HCT116 (cell line): Measurements from ENCODE around the gene APH1B. TPM values are rescaled to one million over a fixed set of nuclear protein-coding genes. Genes with fewer than 3 reads are reported as not detected.

ENCODE experiments used
- ATAC-seq: fragments of 200-7000 bp; cut with Tn5 transposase; 2 replicates; pipeline ENCODE4 v1.9.1; 2020; ENCODE audit warnings: mild to moderate bottlenecking, moderate library complexity
- BruUV-seq: library from RNA; stranded (reverse); fragments of 400-500 nt; replicated peaks from 2 replicates; lab custom pipeline; 2021; lab: Mats Ljungman, UMichigan
- CTCF ChIA-PET: fragments of 300-600 bp; sonication (Branson Sonifier 250); formaldehyde crosslinking; loops from one replicate; lab custom pipeline; 2021; ENCODE audit warnings: antibody characterized with exemption; lab: Charles Lee
- POLR2A ChIA-PET: fragments of 300-600, 350-600 bp; sonication (Branson Sonifier 250); formaldehyde crosslinking; loops from one replicate; lab custom pipeline; 2021; ENCODE audit warnings: antibody characterized with exemption; lab: Charles Lee
- RAD21 ChIA-PET, 2 experiments: fragments of 300-600 bp; sonication (Branson Sonifier 250); formaldehyde crosslinking; loops; one replicate each; lab custom pipeline; 2023; ENCODE audit warnings: low total read pairs in 2 of 2; ENCODE audit not compliant: uncharacterized antibody in 2 of 2, unreplicated experiment in 2 of 2, low non-redundant PET in 1 of 2; lab: Charles Lee
- DNase-seq: peaks from one replicate; pipeline ENCODE4 v3.0.0-alpha.2; 2010; ENCODE audit warnings: low read depth, low spot score
- H2AFZ ChIP-seq: fragments of 200-600 bp; shearing (Covaris generic), sonication (generic); 2 replicates; pipeline ENCODE4 v1.6.1; 2017; ENCODE audit warnings: low read depth, mixed run types, mixed read lengths, antibody characterized with exemption, low read length; ENCODE audit not compliant: poor library complexity, severe bottlenecking
- H3K27ac ChIP-seq: 2 replicates; pipeline ENCODE4 v1.5.1; 2012; ENCODE audit warnings: low read depth, low read length
- H3K27me3 ChIP-seq: fragments of 200-600 bp; sonication (generic); 2 replicates; pipeline ENCODE4 v1.6.1; 2016; ENCODE audit warnings: mixed run types, low read length, mixed read lengths; ENCODE audit not compliant: insufficient read depth
- H3K36me3 ChIP-seq, 2 experiments: fragments of 200-500 bp in 1 of 2; fragments of 200-600 bp in 1 of 2; sonication (Bioruptor generic) in 1 of 2; sonication (generic) in 1 of 2; 2 replicates each; pipeline versions ENCODE4 v1.5.1 to v1.6.1; 2014 to 2016; ENCODE audit warnings: low read length in 2 of 2, inconsistent platforms in 1 of 2, mixed read lengths in 1 of 2, mixed run types in 1 of 2; ENCODE audit not compliant: insufficient read depth in 2 of 2, control insufficient read depth in 1 of 2
- H3K4me1 ChIP-seq, 2 experiments: fragments of 200-600 bp in 1 of 2; sonication (generic) in 1 of 2; 2 replicates each; pipeline versions ENCODE4 v1.5.1 to v1.6.1; 2012 to 2017; ENCODE audit warnings: low read length in 2 of 2, inconsistent platforms in 1 of 2, mild to moderate bottlenecking in 1 of 2, mixed read lengths in 1 of 2, mixed run types in 1 of 2, moderate library complexity in 1 of 2; ENCODE audit not compliant: insufficient read depth in 2 of 2, control insufficient read depth in 1 of 2
- H3K4me2 ChIP-seq: fragments of 200-600 bp; sonication (generic); 2 replicates; pipeline ENCODE4 v1.6.1; 2017; ENCODE audit warnings: mixed run types, low read length, mixed read lengths
- H3K4me3 ChIP-seq, 2 experiments: fragments of 200-600 bp in 1 of 2; sonication (generic) in 1 of 2; replicated peaks in 1 of 2; 2 replicates each; pipeline ENCODE4 v1.5.1; 2011 to 2016; ENCODE audit warnings: low read length in 2 of 2, control low read depth in 1 of 2, low read depth in 1 of 2, mild to moderate bottlenecking in 1 of 2, mixed read lengths in 1 of 2, mixed run types in 1 of 2
- H3K79me2 ChIP-seq: fragments of 200-600 bp; sonication (generic); 2 replicates; pipeline ENCODE4 v1.6.1; 2017; ENCODE audit warnings: mild to moderate bottlenecking, mixed run types, low read length, moderate library complexity, mixed read lengths; ENCODE audit not compliant: insufficient read depth
- H3K9ac ChIP-seq: fragments of 200-600 bp; sonication (generic); 2 replicates; pipeline ENCODE4 v1.6.1; 2016; ENCODE audit warnings: low read length, mixed read lengths
- H3K9me2 ChIP-seq: fragments of 200-600 bp; sonication (generic), shearing (Covaris generic); 2 replicates; pipeline ENCODE4 v1.6.1; 2017; ENCODE audit warnings: mixed run types, mild to moderate bottlenecking, moderate library complexity; ENCODE audit not compliant: insufficient read depth
- H3K9me3 ChIP-seq, 2 experiments: fragments of 200-500 bp in 1 of 2; fragments of 200-600 bp in 1 of 2; sonication (Bioruptor generic) in 1 of 2; sonication (generic) in 1 of 2; 2 replicates each; pipeline ENCODE4 v1.6.1; 2014 to 2017; ENCODE audit warnings: low read length in 2 of 2, mixed read lengths in 2 of 2, inconsistent platforms in 1 of 2, low read depth in 1 of 2, mild to moderate bottlenecking in 1 of 2, mixed run types in 1 of 2, moderate library complexity in 1 of 2; ENCODE audit not compliant: control insufficient read depth in 1 of 2, insufficient read depth in 1 of 2
- H4K20me1 ChIP-seq: fragments of 200-600 bp; sonication (generic), shearing (Covaris generic); 2 replicates; pipeline ENCODE4 v1.6.1; 2017; ENCODE audit warnings: mixed run types, mild to moderate bottlenecking, moderate library complexity; ENCODE audit not compliant: insufficient read depth
- ELF1 ChIP-seq: IDR thresholded peaks from 2 replicates; pipeline ENCODE4 v1.6.1; 2012; ENCODE audit warnings: low read depth, borderline replicate concordance
- FOSL1 ChIP-seq: IDR thresholded peaks from 2 replicates; pipeline ENCODE4 v1.6.1; 2012; ENCODE audit warnings: low read depth
- JUND ChIP-seq: IDR thresholded peaks from 2 replicates; pipeline ENCODE4 v1.6.1; 2012
- RAD21 ChIP-seq: IDR thresholded peaks from 2 replicates; pipeline ENCODE4 v1.6.1; 2012; ENCODE audit warnings: low read depth, mild to moderate bottlenecking
- ZBTB33 ChIP-seq: IDR thresholded peaks from 2 replicates; pipeline ENCODE4 v1.6.1; 2011; ENCODE audit warnings: mild to moderate bottlenecking, low read length, moderate library complexity; ENCODE audit not compliant: insufficient replicate concordance; ENCODE audit errors: extremely low read depth
- ZFX ChIP-seq: fragments of 450-650 bp; IDR thresholded peaks from 2 replicates; pipeline ENCODE4 v1.6.1; 2017
- ZNF274 ChIP-seq: fragments of 200-500 bp; sonication (Bioruptor generic); IDR thresholded peaks from 2 replicates; pipeline ENCODE4 v1.6.1; 2014; ENCODE audit warnings: mild to moderate bottlenecking, low read depth, low read length, inconsistent platforms
- intact Hi-C: fragments of 100-400 bp; cut with micrococcal nuclease; formaldehyde crosslinking; loops from 2 replicates; pipeline ENCODE4 v1.10.0; 2022
- total RNA-seq: library from RNA; stranded (reverse); gene quantifications from one replicate; pipeline ENCODE4 v1.2.1, GENCODE V29; 2021; ENCODE audit not compliant: unreplicated experiment

APH1B gene
- total RNA-seq, 1 experiment from 2014 or later: 8.5 TPM

GRCh38 chr15:63352808-63353207, 75.4 kb downstream of the APH1B start:
- H4K20me1 ChIP-seq: no peaks in the 10 kb centered on the region
- POLR2A ChIA-PET: no interaction called here
- no peaks in the 10 kb centered on the region for H3K9me2 ChIP-seq
- DNase-seq: no peak
- H3K4me2 ChIP-seq: no peak overlapping the region
- no peak overlapping the region for H3K9ac ChIP-seq
- no TSS peak for BruUV-seq
- no peaks in the 10 kb centered on the region for H3K36me3 ChIP-seq
- H2AFZ ChIP-seq: no peak overlapping the region
- H3K9me3 ChIP-seq: no peaks in the 10 kb centered on the region
- RAD21 ChIA-PET: no interaction called here
- intact Hi-C loops: no loop called here
- no peak for TF ChIP-seq ZFX
- TF ChIP-seq, all 23 proteins: peak for 0
- no peaks in the 10 kb centered on the region for H3K27me3 ChIP-seq
- no peaks in the 10 kb centered on the region for H3K79me2 ChIP-seq
- H3K27ac ChIP-seq: no peak overlapping the region
- CTCF ChIA-PET: no interaction called here
- no peak for ATAC-seq
- no peak overlapping the region for H3K4me3 ChIP-seq
- no peaks in the 10 kb centered on the region for H3K4me1 ChIP-seq

GRCh38 chr15:63353261-63353660, 75.9 kb downstream of the APH1B start:
- BruUV-seq: no TSS peak
- TF ChIP-seq ZBTB33: no peak
- no peak for TF ChIP-seq FOSL1
- no peak for TF ChIP-seq JUND
- TF ChIP-seq ZFX: no peak
- TF ChIP-seq ZNF274: no peak
- no peak for TF ChIP-seq RAD21
- no peak for TF ChIP-seq ELF1
- Histone ChIP-seq H3K27ac (no peak overlapping the region), H2AFZ (no peak overlapping the region), H3K9ac (no peak overlapping the region), H3K9me3 (no peaks in the 10 kb centered on the region), H3K36me3 (no peaks in the 10 kb centered on the region), H3K9me2 (no peaks in the 10 kb centered on the region), H3K4me3 (no peak overlapping the region), H4K20me1 (no peaks in the 10 kb centered on the region), H3K4me2 (no peak overlapping the region), H3K4me1 (no peaks in the 10 kb centered on the region), H3K79me2 (no peaks in the 10 kb centered on the region), H3K27me3 (no peaks in the 10 kb centered on the region)
- POLR2A ChIA-PET: no interaction called here
- CTCF ChIA-PET: no interaction called here
- no peak for ATAC-seq
- intact Hi-C loops: no loop called here
- no peak for DNase-seq
- RAD21 ChIA-PET: no interaction called here
